IPS DF 6.9 (cell line): ENCODE data around the gene ZDHHC20.

Experiments used
- DNase-seq: peaks from one replicate; pipeline ENCODE4 v3.0.0-alpha.2; 2013; ENCODE audit warnings: low read depth, low spot score
- H3K27ac ChIP-seq: one replicate; pipeline ENCODE4 v1.5.1; 2013; ENCODE audit warnings: low read length, control low read depth
- H3K27me3 ChIP-seq: 2 replicates; pipeline ENCODE4 v1.6.1; 2013; ENCODE audit warnings: mild to moderate bottlenecking, low read length; ENCODE audit not compliant: control insufficient read depth, insufficient read depth
- H3K36me3 ChIP-seq: 2 replicates; pipeline ENCODE4 v1.6.1; 2013; ENCODE audit warnings: low read length; ENCODE audit not compliant: control insufficient read depth, insufficient read depth
- H3K4me1 ChIP-seq: 2 replicates; pipeline ENCODE4 v1.6.1; 2013; ENCODE audit warnings: low read length; ENCODE audit not compliant: control insufficient read depth, insufficient read depth
- H3K4me3 ChIP-seq: 2 replicates; pipeline ENCODE4 v1.5.1; 2013; ENCODE audit warnings: mild to moderate bottlenecking, low read length
- H3K9me3 ChIP-seq: 2 replicates; pipeline ENCODE4 v1.6.1; 2013; ENCODE audit warnings: low read length, inconsistent platforms; ENCODE audit not compliant: control insufficient read depth, insufficient read depth
- WGBS: extraction: QIAGEN DNeasy Blood & Tissue Kit; methylation state at CpG from one replicate; pipeline ENCODE4 v1.1.7; 2013; ENCODE audit warnings: mixed read lengths, missing lambda C conversion rate; ENCODE audit not compliant: insufficient read length, insufficient coverage; 5-methylcytosine and 5-hydroxymethylcytosine counted together

ZDHHC20 gene

DNA sequence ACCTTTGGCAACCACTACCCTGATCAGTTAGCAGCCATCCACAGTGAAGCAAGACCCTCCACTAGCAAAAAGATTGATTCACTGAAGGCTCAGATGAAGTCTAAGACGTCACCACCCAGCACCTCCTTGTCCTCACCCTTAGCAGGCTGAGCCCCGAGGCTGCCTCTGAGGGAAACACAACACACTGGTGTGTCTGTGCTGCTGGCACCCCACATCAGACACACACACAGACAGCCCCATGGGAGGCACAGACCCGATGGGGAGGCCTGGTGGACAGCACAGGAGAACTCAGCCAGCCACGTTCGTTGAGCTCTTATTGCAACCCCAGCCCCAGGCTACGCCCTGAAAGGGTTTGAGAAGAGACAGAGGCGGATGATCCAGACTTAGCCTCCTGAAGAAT, 94.7 kb downstream of the ZDHHC20 start:
- Histone ChIP-seq H3K27me3 (no peaks in the 10 kb centered on the region), H3K27ac (no peak overlapping the region), H3K4me3 (no peak overlapping the region), H3K36me3 (no peaks in the 10 kb centered on the region), H3K9me3 (no peaks in the 10 kb centered on the region), H3K4me1 (no peaks in the 10 kb centered on the region)
- WGBS: no CpG with 5 or more reads among the region's 7 CpGs
- DNase-seq: no peak

GRCh38 chr13:21362741-21363140, 96.4 kb downstream of the ZDHHC20 start:
- no peaks in the 10 kb centered on the region for H3K9me3 ChIP-seq
- H3K4me3 ChIP-seq: no peak overlapping the region
- H3K4me1 ChIP-seq: no peaks in the 10 kb centered on the region
- H3K36me3 ChIP-seq: no peaks in the 10 kb centered on the region
- no CpG with 5 or more reads among the region's 4 CpGs for WGBS
- H3K27me3 ChIP-seq: no peaks in the 10 kb centered on the region
- DNase-seq: no peak
- H3K27ac ChIP-seq: no peak overlapping the region

DNA sequence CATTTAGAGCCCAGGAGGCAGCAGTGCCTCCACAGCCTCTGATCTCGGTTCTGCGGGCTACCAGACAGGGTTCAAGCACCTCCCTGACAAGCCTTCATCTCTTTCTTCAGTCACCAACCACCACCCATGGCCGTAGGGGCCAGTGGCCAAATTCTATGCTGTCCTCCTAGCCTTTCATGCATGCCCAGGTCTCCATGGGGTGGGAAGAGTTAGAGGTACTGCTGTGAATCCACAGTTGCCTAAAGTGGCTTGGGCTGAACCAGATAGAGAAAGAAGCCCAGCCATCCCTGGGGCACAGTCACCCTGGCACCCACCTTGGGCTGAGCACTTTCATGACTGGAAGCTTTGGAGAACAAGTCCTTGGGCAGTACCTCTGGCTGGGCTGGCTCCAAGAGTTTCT, 97.4 kb downstream of the ZDHHC20 start:
- no peak for DNase-seq
- no CpG with 5 or more reads among the region's 3 CpGs for WGBS
- Histone ChIP-seq H3K4me3 (no peak overlapping the region), H3K9me3 (no peaks in the 10 kb centered on the region), H3K4me1 (no peaks in the 10 kb centered on the region), H3K36me3 (no peaks in the 10 kb centered on the region), H3K27ac (no peak overlapping the region), H3K27me3 (no peaks in the 10 kb centered on the region)

DNA sequence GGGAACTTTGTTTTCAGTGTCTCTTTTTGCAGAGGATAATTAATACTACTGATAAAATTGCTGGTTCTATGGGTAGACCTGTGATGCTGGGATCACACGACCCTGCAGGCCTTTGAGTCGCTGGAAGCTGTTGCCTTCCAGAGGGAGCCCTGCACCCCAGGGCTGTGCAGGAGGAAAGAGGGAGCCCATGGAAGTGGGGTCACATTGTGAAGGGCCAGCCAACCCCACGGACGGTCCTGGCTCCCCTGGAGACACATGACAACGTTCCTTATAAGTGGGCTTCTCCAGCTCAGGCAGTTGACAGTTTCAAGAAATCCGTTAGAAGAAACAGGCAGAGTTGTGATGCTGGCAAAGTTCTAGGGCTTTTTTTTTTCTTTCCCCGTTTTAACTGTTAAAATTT, 98.0 kb downstream of the ZDHHC20 start:
- no CpG with 5 or more reads among the region's 7 CpGs for WGBS
- no peak overlapping the region for H3K4me3 ChIP-seq
- no peaks in the 10 kb centered on the region for H3K27me3 ChIP-seq
- no peak overlapping the region for H3K27ac ChIP-seq
- H3K4me1 ChIP-seq: no peaks in the 10 kb centered on the region
- H3K9me3 ChIP-seq: no peaks in the 10 kb centered on the region
- DNase-seq: no peak
- H3K36me3 ChIP-seq: no peaks in the 10 kb centered on the region

DNA sequence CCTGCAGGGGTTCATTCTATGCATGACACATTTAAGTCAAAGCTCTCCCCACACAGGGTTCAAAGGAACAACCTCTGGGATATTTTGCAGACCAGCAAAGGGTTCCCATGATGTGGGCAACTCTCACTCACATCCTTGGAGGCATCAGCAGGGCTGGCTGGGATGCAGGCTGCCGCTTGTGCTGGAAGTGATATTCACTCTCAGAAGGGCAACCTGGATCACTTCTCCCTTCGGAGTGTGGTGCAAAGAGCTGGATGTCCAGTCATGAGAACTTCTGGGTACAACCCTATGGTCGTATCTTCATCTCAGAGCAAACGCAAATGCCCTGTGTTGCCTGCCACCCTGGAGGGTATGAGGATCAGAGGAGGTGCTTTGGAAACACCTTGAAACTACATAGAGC, 98.6 kb downstream of the ZDHHC20 start:
- no peak for DNase-seq
- Histone ChIP-seq H3K9me3 (no peaks in the 10 kb centered on the region), H3K27ac (no peak overlapping the region), H3K4me1 (no peaks in the 10 kb centered on the region), H3K27me3 (no peaks in the 10 kb centered on the region), H3K36me3 (no peaks in the 10 kb centered on the region), H3K4me3 (no peak overlapping the region)
- no CpG with 5 or more reads among the region's 4 CpGs for WGBS

DNA sequence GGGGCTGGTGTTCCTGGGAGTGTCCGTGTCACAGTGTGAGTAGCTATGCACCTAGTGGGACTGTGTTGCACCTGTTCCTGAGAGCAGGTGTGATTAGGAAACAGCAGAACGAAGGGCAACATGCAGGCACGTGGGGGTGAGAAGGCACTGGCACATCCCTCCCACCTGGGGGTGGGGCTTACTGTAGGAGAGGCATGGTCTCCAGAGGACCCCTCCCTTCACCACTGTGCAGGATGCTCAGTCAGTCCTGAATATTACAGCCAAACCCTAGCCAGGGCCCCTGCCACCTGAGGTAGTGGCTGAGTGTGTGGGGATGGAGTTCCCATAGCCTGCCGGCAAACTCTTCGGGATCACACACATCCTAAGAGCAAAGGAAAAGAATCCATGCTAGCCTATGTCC, 99.2 kb downstream of the ZDHHC20 start:
- no peaks in the 10 kb centered on the region for H3K27me3 ChIP-seq
- WGBS: no CpG with 5 or more reads among the region's 5 CpGs

DNA sequence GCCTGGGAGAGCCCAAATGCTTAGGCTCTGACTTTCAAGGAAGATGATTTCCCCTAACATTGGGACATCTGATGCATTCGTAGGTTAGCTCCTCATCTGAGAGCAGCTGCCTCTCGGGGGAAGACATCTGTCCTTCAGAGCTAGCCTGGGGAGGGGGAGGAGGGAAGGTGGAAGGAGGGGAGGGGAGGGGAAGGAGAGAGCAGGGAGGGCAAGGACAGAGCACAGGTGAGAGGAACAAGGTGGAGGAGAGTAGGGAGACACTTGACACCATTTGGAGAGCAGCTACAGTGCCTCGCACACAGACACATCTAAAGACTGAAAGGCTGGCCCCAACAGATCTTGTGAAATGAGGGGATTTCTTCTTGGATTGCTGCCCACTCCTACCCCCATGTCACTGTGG, 103.8 kb downstream of the ZDHHC20 start:
- Histone ChIP-seq H3K27ac (no peak overlapping the region), H3K27me3 (no peaks in the 10 kb centered on the region), H3K4me1 (no peaks in the 10 kb centered on the region; the same call in 1 of the 2 replicates), H3K36me3 (no peaks in the 10 kb centered on the region), H3K9me3 (no peaks in the 10 kb centered on the region), H3K4me3 (no peak overlapping the region)
- WGBS: no CpG with 5 or more reads among the region's 3 CpGs
- no peak for DNase-seq

More for the DNA sequence above, 99.2 kb downstream of the ZDHHC20 start:
- no peak overlapping the region for H3K4me3 ChIP-seq
- H3K27ac ChIP-seq: no peak overlapping the region
- H3K4me1 ChIP-seq: no peaks in the 10 kb centered on the region; the same call in 1 of the 2 replicates
- no peaks in the 10 kb centered on the region for H3K9me3 ChIP-seq
- DNase-seq: no peak
- H3K36me3 ChIP-seq: no peaks in the 10 kb centered on the region

GRCh38 chr13:21354721-21355120, 104.4 kb downstream of the ZDHHC20 start:
- Histone ChIP-seq H3K27ac (no peak overlapping the region), H3K36me3 (no peaks in the 10 kb centered on the region), H3K27me3 (no peaks in the 10 kb centered on the region), H3K4me3 (no peak overlapping the region), H3K4me1 (no peaks in the 10 kb centered on the region; the same call in 1 of the 2 replicates), H3K9me3 (no peaks in the 10 kb centered on the region)
- DNase-seq: no peak
- no CpG with 5 or more reads among the region's 13 CpGs for WGBS

- DNase-seq: no peak
- H3K4me3 ChIP-seq: no peak overlapping the region
- no peaks in the 10 kb centered on the region for H3K9me3 ChIP-seq
- no peaks in the 10 kb centered on the region for H3K27me3 ChIP-seq
- H3K4me1 ChIP-seq: no peaks in the 10 kb centered on the region
- no peak overlapping the region for H3K27ac ChIP-seq
- no peaks in the 10 kb centered on the region for H3K36me3 ChIP-seq
- no CpG with 5 or more reads among the region's 6 CpGs for WGBS
These were observed 110.5 kb downstream of the ZDHHC20 start for GRCh38 chr13:21348488-21349120.

DNA sequence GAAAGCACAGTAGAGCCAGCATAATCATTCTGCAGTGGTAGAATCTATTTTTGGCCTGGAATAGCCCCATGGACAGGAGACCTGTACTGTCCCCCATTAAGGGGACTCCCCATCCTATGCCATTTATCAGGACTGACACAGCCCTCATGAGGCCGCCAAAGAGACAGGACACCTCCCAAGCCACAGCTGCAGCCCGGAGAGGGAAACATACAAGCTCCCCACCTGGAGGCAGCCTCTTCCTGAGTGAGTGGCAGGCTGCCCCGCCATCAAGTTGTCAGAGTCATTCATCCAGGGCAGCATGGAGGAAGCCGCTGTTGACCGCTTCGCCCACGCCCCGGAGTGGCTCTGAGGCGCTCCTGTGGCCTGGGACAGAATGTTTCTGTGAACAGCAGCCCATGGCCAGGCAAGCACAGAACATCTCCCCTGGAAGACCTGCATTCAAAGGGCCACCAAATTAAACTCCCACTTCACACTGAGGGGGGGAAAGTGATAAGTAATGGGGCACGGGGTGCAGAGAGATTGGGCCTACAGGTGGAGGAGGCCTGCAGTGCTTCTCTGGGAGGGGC, 111.3 kb downstream of the ZDHHC20 start:
- Histone ChIP-seq H3K27ac (no peak overlapping the region), H3K36me3 (no peaks in the 10 kb centered on the region), H3K27me3 (no peaks in the 10 kb centered on the region), H3K4me1 (no peaks in the 10 kb centered on the region), H3K4me3 (no peak overlapping the region), H3K9me3 (no peaks in the 10 kb centered on the region)
- WGBS: no CpG with 5 or more reads among the region's 10 CpGs
- no peak for DNase-seq

DNA sequence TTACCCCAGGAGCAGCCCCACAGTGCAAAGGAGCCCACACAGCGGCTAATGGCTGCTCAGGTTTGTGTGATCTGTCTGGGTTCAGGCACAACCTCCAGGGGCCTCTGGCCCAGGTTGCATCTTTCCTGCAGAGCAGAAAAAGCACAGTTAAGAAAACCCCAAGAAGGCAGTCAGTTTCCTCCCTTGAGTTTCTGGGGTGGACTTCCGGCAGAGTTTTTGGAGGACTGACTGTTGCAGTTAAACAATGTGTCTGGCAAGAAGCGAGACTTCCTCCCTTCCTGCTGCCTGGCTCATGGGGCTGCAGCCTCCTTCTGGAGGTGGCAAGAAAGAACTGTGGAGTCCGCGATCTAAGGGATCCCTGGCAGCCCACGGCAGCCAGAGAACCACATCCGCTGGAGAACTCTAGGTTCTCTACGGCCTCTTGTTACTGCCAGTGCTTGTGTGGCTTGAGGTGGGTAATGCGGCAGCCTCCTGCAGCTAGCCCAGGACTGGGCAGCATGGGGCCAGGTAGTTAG, 114.4 kb downstream of the ZDHHC20 start:
- no peak for DNase-seq
- Histone ChIP-seq H3K4me3 (no peak overlapping the region), H3K27ac (no peak overlapping the region), H3K9me3 (no peaks in the 10 kb centered on the region), H3K27me3 (no peaks in the 10 kb centered on the region), H3K4me1 (0 out of 2 replicates have a peak, but pooled peaks cover 2% of the 10 kb centered on the region), H3K36me3 (no peaks in the 10 kb centered on the region)
- no CpG with 5 or more reads among the region's 9 CpGs for WGBS
